H9 (cell line): ENCODE results near the gene PIP4K2A. TPM values are rescaled to one million over a fixed set of nuclear protein-coding genes. Genes with fewer than 3 reads are reported as not detected.

Experiments used
- DNase-seq: peaks from one replicate; pipeline ENCODE4 v3.0.0-alpha.2; 2017
- H2AFZ ChIP-seq: one replicate; pipeline ENCODE4 v1.6.1; 2013; ENCODE audit warnings: mild to moderate bottlenecking, low read length, control low read depth, moderate library complexity
- H2AK5ac ChIP-seq: 2 replicates; pipeline ENCODE4 v1.6.1; 2013; ENCODE audit warnings: low read length, control low read depth, mixed read lengths; ENCODE audit not compliant: insufficient read length
- H2BK120ac ChIP-seq: one replicate; pipeline ENCODE4 v1.6.1; 2013; ENCODE audit warnings: low read depth, mild to moderate bottlenecking, low read length, control low read depth, inconsistent platforms; ENCODE audit not compliant: poor library complexity, severe bottlenecking
- H2BK12ac ChIP-seq: 2 replicates; pipeline ENCODE4 v1.6.1; 2013; ENCODE audit warnings: low read length, control low read depth, mixed read lengths, low read depth; ENCODE audit not compliant: insufficient read length
- H2BK15ac ChIP-seq: 2 replicates; pipeline ENCODE4 v1.6.1; 2013; ENCODE audit warnings: low read depth, low read length, control low read depth
- H2BK20ac ChIP-seq: one replicate; pipeline ENCODE4 v1.6.1; 2013; ENCODE audit warnings: low read depth, mild to moderate bottlenecking, low read length, control low read depth, inconsistent platforms; ENCODE audit not compliant: poor library complexity, severe bottlenecking
- H2BK5ac ChIP-seq: 2 replicates; pipeline ENCODE4 v1.6.1; 2013; ENCODE audit warnings: low read length, control low read depth, mixed read lengths; ENCODE audit not compliant: insufficient read length
- H3K14ac ChIP-seq: 2 replicates; pipeline ENCODE4 v1.6.1; 2013; ENCODE audit warnings: low read length, control low read depth; ENCODE audit not compliant: insufficient read depth
- H3K18ac ChIP-seq: 2 replicates; pipeline ENCODE4 v1.6.1; 2013; ENCODE audit warnings: low read depth, mild to moderate bottlenecking, mixed read lengths, low read length, control low read depth; ENCODE audit not compliant: insufficient read length
- H3K23ac ChIP-seq: 2 replicates; pipeline ENCODE4 v1.6.1; 2013; ENCODE audit warnings: low read length, control low read depth, mixed read lengths, low read depth; ENCODE audit not compliant: insufficient read length
- H3K23me2 ChIP-seq: 2 replicates; pipeline ENCODE4 v1.6.1; 2013; ENCODE audit warnings: low read depth, mild to moderate bottlenecking, mixed read lengths, low read length, control low read depth; ENCODE audit not compliant: insufficient read length, poor library complexity, severe bottlenecking
- H3K27ac ChIP-seq: 2 replicates; pipeline ENCODE4 v1.5.1; 2013; ENCODE audit warnings: low read length, control low read depth, mixed read lengths, low read depth; ENCODE audit not compliant: insufficient read length
- H3K27me3 ChIP-seq: 2 replicates; pipeline ENCODE4 v1.6.1; 2013; ENCODE audit warnings: low read length, control low read depth, inconsistent platforms; ENCODE audit not compliant: insufficient read depth
- H3K4ac ChIP-seq: 2 replicates; pipeline ENCODE4 v1.6.1; 2013; ENCODE audit warnings: low read depth, mild to moderate bottlenecking, control low read depth, inconsistent platforms, low read length, moderate library complexity
- H3K4me1 ChIP-seq: 2 replicates; pipeline ENCODE4 v1.6.1; 2013; ENCODE audit warnings: low read length, control low read depth, inconsistent platforms; ENCODE audit not compliant: insufficient read depth
- H3K4me2 ChIP-seq: 2 replicates; pipeline ENCODE4 v1.6.1; 2013; ENCODE audit warnings: low read length, control low read depth, mixed read lengths; ENCODE audit not compliant: insufficient read length, insufficient read depth
- H3K56ac ChIP-seq: 2 replicates; pipeline ENCODE4 v1.6.1; 2013; ENCODE audit warnings: low read depth, mild to moderate bottlenecking, mixed read lengths, low read length, control low read depth; ENCODE audit not compliant: insufficient read length
- H3K79me1 ChIP-seq: 2 replicates; pipeline ENCODE4 v1.6.1; 2013; ENCODE audit warnings: low read depth, mild to moderate bottlenecking, moderate library complexity, low read length, control low read depth, inconsistent platforms; ENCODE audit not compliant: insufficient read depth, poor library complexity, severe bottlenecking
- H3K79me2 ChIP-seq: 2 replicates; pipeline ENCODE4 v1.6.1; 2013; ENCODE audit warnings: low read length, control low read depth, inconsistent platforms; ENCODE audit not compliant: insufficient read depth
- H3K9ac ChIP-seq: 2 replicates; pipeline ENCODE4 v1.6.1; 2013; ENCODE audit warnings: low read length, control low read depth, mixed read lengths; ENCODE audit not compliant: insufficient read length; ENCODE audit errors: extremely low read depth
- H3K9me3 ChIP-seq: one replicate; pipeline ENCODE4 v1.6.1; 2013; ENCODE audit warnings: low read depth, low read length, inconsistent platforms; ENCODE audit not compliant: control insufficient read depth
- H3T11ph ChIP-seq: one replicate; pipeline ENCODE4 v1.6.1; 2013; ENCODE audit warnings: mild to moderate bottlenecking, low read length, control low read depth, inconsistent platforms
- H4K20me1 ChIP-seq: one replicate; pipeline ENCODE4 v1.6.1; 2013; ENCODE audit not compliant: control insufficient read depth, insufficient read length, insufficient read depth
- H4K5ac ChIP-seq: 2 replicates; pipeline ENCODE4 v1.6.1; 2013; ENCODE audit warnings: low read depth, mild to moderate bottlenecking, mixed read lengths, low read length, control low read depth; ENCODE audit not compliant: insufficient read length
- H4K8ac ChIP-seq: replicated peaks from 2 replicates; pipeline ENCODE4 v1.6.1; 2013; ENCODE audit warnings: low read length, control low read depth, mixed read lengths, low read depth; ENCODE audit not compliant: insufficient read length
- H4K91ac ChIP-seq: 2 replicates; pipeline ENCODE4 v1.6.1; 2013; ENCODE audit warnings: low read depth, mild to moderate bottlenecking, moderate library complexity, mixed read lengths, low read length, control low read depth; ENCODE audit not compliant: insufficient read length
- H3K27ac Mint-ChIP-seq, 3 experiments: 2 replicates in 2 of 3; 3 replicates in 1 of 3; pipeline ENCODE4 v1.8.0; 2020 to 2021; ENCODE audit warnings: mixed read lengths in 3 of 3, mild to moderate bottlenecking in 1 of 3, moderate library complexity in 1 of 3
- H3K27me3 Mint-ChIP-seq: 2 replicates; pipeline ENCODE4 v1.8.0; 2021; ENCODE audit warnings: low read depth, mild to moderate bottlenecking, moderate library complexity, mixed read lengths
- H3K36me3 Mint-ChIP-seq, 3 experiments: 2 replicates in 2 of 3; 3 replicates in 1 of 3; pipeline ENCODE4 v1.8.0; 2020 to 2021; ENCODE audit warnings: low read depth in 3 of 3, mixed read lengths in 3 of 3; ENCODE audit not compliant: insufficient read depth in 1 of 3
- H3K4me1 Mint-ChIP-seq, 2 experiments: 2 replicates each; pipeline ENCODE4 v1.8.0; 2020; ENCODE audit warnings: mixed read lengths in 2 of 2
- H3K4me3 Mint-ChIP-seq, 2 experiments: 2 replicates in 1 of 2; 3 replicates in 1 of 2; pipeline ENCODE4 v1.8.0; 2020 to 2021; ENCODE audit warnings: mild to moderate bottlenecking in 2 of 2, mixed read lengths in 2 of 2, moderate library complexity in 1 of 2
- H3K9me3 Mint-ChIP-seq, 2 experiments: 2 replicates in 1 of 2; 3 replicates in 1 of 2; pipeline ENCODE4 v1.8.0; 2020; ENCODE audit warnings: mild to moderate bottlenecking in 2 of 2, mixed read lengths in 2 of 2, moderate library complexity in 1 of 2
- CTCF ChIP-seq: fragments of 200-600 bp; sonication (generic); conservative IDR thresholded peaks from 3 replicates; pipeline ENCODE4 v1.8.0; 2021; ENCODE audit warnings: antibody characterized with exemption, mild to moderate bottlenecking
- WGBS: extraction: QIAGEN DNeasy Blood & Tissue Kit; methylation state at CpG from one replicate; pipeline ENCODE4 v1.1.7; 2013; ENCODE audit warnings: missing lambda C conversion rate, low lambda C conversion rate, mixed read lengths; ENCODE audit not compliant: insufficient read length; ENCODE audit errors: extremely low coverage; 5-methylcytosine and 5-hydroxymethylcytosine counted together
- total RNA-seq: library from RNA; stranded (reverse); gene quantifications from 2 replicates; pipeline ENCODE4 v1.2.1, GENCODE V29; 2021

Gene PIP4K2A
- total RNA-seq, 1 experiment from 2014 or later = 33.6 TPM

- Histone ChIP-seq H3K79me2 (no peaks in the 10 kb centered on the region), H3K9me3 (no peaks in the 10 kb centered on the region), H3K4me2 (no peak overlapping the region), H3K23me2 (no peaks in the 10 kb centered on the region), H2BK20ac (no peak overlapping the region), H3K56ac (no peak overlapping the region), H3K18ac (no peak overlapping the region), H2AK5ac (no peak overlapping the region), H3K4ac (no peak overlapping the region), H2BK120ac (no peak overlapping the region), H3K79me1 (no peaks in the 10 kb centered on the region), H3T11ph (no peak overlapping the region), H2BK5ac (no peak overlapping the region), H3K9ac (no peak overlapping the region), H2BK12ac (no peak overlapping the region), H4K8ac (no peak overlapping the region), H3K14ac (no peak overlapping the region), H2BK15ac (no peak overlapping the region), H3K4me1 (peaks cover 2% of the 10 kb centered on the region; the same call in 1 of the 2 replicates), H3K27ac (no peak overlapping the region), H3K27me3 (no peaks in the 10 kb centered on the region), H4K20me1 (no peaks in the 10 kb centered on the region), H2AFZ (no peak overlapping the region), H4K5ac (no peak overlapping the region), H3K23ac (no peak overlapping the region), H4K91ac (no peak overlapping the region)
- H3K9me3 Mint-ChIP-seq = no peaks in the 10 kb centered on the region
- H3K4me3 Mint-ChIP-seq = no peak overlapping the region; a peak in 1 of 5 replicates
- peak overlapping the region in 1 of 3 experiments; percentile 14; a peak in 1 of 7 replicates for H3K27ac Mint-ChIP-seq
- no CpG with 5 or more reads among the region's 5 CpGs for WGBS
- H3K27me3 Mint-ChIP-seq = no peaks in the 10 kb centered on the region
- peaks cover 11 to 12% of the 10 kb centered on the region in 2 experiments; a peak in 3 of 4 replicates for H3K4me1 Mint-ChIP-seq
- no peak for TF ChIP-seq CTCF
- no peak for DNase-seq
- peaks cover 0 to 9% (median 6%) of the 10 kb centered on the region in 3 experiments; a peak in 4 of 7 replicates for H3K36me3 Mint-ChIP-seq
Measured at GRCh38 chr10:22601618-22602017, 112.8 kb downstream of the PIP4K2A start.
